Type B pancreatic cell (in vitro differentiated cells): ENCODE measurements around the gene ADCK2. TPM values are rescaled to one million over a fixed set of nuclear protein-coding genes. Genes with fewer than 3 reads are reported as not detected.
"Not testable (repeated sequence)": the region's sequence is repeated elsewhere in the genome, so short reads cannot be mapped to it uniquely, and the experiment has no call there.

ENCODE experiments used
- DNase-seq: peaks from one replicate; pipeline ENCODE4 v3.0.0; 2021; ENCODE audit warnings: mixed read lengths; ENCODE audit not compliant: unreplicated experiment; ENCODE audit errors: extremely low spot score
- H3K27ac Mint-ChIP-seq: 2 replicates; pipeline ENCODE4 v1.8.0; 2021; ENCODE audit warnings: mild to moderate bottlenecking, mixed read lengths
- H3K27me3 Mint-ChIP-seq: 2 replicates; pipeline ENCODE4 v1.8.0; 2021; ENCODE audit warnings: mixed read lengths
- H3K36me3 Mint-ChIP-seq: 2 replicates; pipeline ENCODE4 v1.8.0; 2021; ENCODE audit warnings: mixed read lengths
- H3K4me1 Mint-ChIP-seq: one replicate; pipeline ENCODE4 v1.8.0; 2021; ENCODE audit warnings: mixed read lengths; ENCODE audit not compliant: unreplicated experiment
- H3K4me3 Mint-ChIP-seq: 2 replicates; pipeline ENCODE4 v1.8.0; 2021; ENCODE audit warnings: mild to moderate bottlenecking, mixed read lengths
- H3K9me3 Mint-ChIP-seq: 2 replicates; pipeline ENCODE4 v1.8.0; 2021; ENCODE audit warnings: mixed read lengths
- long read RNA-seq: library from polyadenylated mRNA; unstranded; transcript quantifications from one replicate; pipeline ENCODE4 v2.0.0, GENCODE V29; 2020
- total RNA-seq: library from RNA; stranded (reverse); gene quantifications from 2 replicates; pipeline ENCODE4 v1.2.1, GENCODE V29; 2021; ENCODE audit warnings: low replicate concordance
- TF ChIP-seq, protein P1 (sequence below): fragments of 200-600 bp; sonication (generic); conservative IDR thresholded peaks from 2 replicates; pipeline ENCODE4 v1.5.0; 2021; ENCODE audit warnings: antibody characterized with exemption, mild to moderate bottlenecking

Gene ADCK2
- 16.3 and 29.5 TPM in 2 replicates for total RNA-seq
- long read RNA-seq, transcript ADCK2-201 (8 exons, 2,377 nt): major isoform, 26 of 34 reads
- long read RNA-seq, partial matches to known transcripts: 5 of 34 reads
- long read RNA-seq, other reads (novel, unspliced or antisense): 2 of 34 reads

- Mint-ChIP-seq H3K27ac (peak within 1 kb of the TSS; percentile 86), H3K27me3 (no peaks in the 10 kb centered on the region), H3K36me3 (peaks cover 1% of the 10 kb centered on the region)
Measured at GRCh38 chr7:140672382-140673062, at the start of gene ADCK2. ADCK2 (plus strand) TSS chr7:140672945; CDS start chr7:140673331, 386 bp downstream.

GRCh38 chr7:140623980-140624379 lies 48.8 kb upstream of the ADCK2 start:
- H3K27ac Mint-ChIP-seq: peak overlapping the region; percentile 67
- no peak overlapping the region for H3K4me3 Mint-ChIP-seq
- DNase-seq: no peak
- no peaks in the 10 kb centered on the region for H3K27me3 Mint-ChIP-seq
- H3K4me1 Mint-ChIP-seq: peaks cover 32% of the 10 kb centered on the region
- no peaks in the 10 kb centered on the region for H3K9me3 Mint-ChIP-seq
- TF ChIP-seq, protein P1, sequence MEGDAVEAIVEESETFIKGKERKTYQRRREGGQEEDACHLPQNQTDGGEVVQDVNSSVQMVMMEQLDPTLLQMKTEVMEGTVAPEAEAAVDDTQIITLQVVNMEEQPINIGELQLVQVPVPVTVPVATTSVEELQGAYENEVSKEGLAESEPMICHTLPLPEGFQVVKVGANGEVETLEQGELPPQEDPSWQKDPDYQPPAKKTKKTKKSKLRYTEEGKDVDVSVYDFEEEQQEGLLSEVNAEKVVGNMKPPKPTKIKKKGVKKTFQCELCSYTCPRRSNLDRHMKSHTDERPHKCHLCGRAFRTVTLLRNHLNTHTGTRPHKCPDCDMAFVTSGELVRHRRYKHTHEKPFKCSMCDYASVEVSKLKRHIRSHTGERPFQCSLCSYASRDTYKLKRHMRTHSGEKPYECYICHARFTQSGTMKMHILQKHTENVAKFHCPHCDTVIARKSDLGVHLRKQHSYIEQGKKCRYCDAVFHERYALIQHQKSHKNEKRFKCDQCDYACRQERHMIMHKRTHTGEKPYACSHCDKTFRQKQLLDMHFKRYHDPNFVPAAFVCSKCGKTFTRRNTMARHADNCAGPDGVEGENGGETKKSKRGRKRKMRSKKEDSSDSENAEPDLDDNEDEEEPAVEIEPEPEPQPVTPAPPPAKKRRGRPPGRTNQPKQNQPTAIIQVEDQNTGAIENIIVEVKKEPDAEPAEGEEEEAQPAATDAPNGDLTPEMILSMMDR: no peak
- H3K36me3 Mint-ChIP-seq: peaks cover 5% of the 10 kb centered on the region

More at GRCh38 chr7:140672382-140673062, at the start of gene ADCK2:
- TF ChIP-seq, protein P1: peak; percentile 46
- Mint-ChIP-seq H3K9me3 (no peaks in the 10 kb centered on the region), H3K4me1 (peaks cover 22% of the 10 kb centered on the region), H3K4me3 (peak within 1 kb of the TSS; percentile 90)
- no peak for DNase-seq

DNA sequence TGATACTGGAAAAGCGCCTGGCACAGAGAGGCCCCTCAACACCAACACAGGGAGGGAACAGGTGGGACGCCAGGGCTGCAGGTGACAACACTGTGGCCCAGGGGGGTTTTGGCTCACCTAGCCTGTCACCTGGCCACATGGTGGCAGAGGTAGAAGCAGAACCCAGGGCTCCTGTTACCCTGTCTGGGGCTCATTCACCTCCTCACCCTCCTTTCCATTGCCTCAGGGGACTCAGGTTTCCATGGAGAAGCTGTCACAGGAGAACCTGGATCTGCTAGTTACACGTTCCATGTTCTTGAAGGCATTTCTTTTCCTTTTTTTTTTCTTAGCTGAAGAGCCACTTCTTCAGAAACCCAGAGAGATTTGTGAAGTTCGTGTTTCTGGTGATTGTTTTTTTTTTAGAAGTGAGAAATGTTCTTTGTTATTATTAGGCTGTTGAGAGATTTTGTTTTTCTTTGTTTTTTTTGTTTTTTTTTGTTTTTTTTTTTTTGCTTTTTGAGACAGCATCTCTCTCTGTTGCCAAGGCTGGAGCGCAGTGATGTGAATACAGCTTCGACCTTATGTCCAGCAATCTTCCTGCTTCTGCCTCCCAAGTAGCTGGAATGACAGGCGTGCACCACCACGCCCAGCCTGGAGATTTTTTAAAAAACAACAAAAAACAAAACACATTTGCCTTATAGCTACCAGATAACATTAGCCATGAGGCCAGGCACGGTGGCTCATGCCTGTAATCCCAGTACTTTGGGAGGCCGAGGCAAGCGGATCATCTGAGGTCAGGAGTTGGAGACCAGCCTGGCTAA lies 48.2 kb upstream of the ADCK2 start:
- Mint-ChIP-seq H3K4me3 (peak overlapping the region; percentile 58), H3K9me3 (no peaks in the 10 kb centered on the region), H3K27me3 (no peaks in the 10 kb centered on the region), H3K27ac (peak overlapping the region; percentile 67), H3K36me3 (peaks cover 5% of the 10 kb centered on the region), H3K4me1 (peaks cover 32% of the 10 kb centered on the region)
- TF ChIP-seq, protein P1: no peak
- no peak for DNase-seq

DNA sequence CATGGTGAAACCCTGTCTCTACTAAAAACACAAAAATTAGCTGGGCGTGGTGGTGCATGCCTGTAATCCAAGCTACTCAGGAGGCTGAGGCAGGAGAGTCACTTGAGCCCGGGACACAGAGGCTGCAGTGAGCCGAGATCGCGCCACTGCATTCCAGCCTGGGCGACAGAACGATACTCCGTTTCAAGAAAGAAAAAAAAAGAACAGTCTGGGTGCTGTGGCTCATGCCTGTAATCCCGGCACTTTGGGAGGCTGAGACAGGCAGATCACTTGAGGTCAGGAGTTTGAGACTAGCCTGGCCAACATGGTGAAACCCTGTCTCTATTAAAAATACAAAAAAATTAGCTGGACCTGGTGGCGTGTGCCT lies 47.6 kb upstream of the ADCK2 start:
- not testable (repeated sequence) for H3K9me3 Mint-ChIP-seq, H3K27me3 Mint-ChIP-seq, H3K4me3 Mint-ChIP-seq, DNase-seq, H3K27ac Mint-ChIP-seq, H3K36me3 Mint-ChIP-seq
- H3K4me1 Mint-ChIP-seq: peaks cover 32% of the 10 kb centered on the region

DNA sequence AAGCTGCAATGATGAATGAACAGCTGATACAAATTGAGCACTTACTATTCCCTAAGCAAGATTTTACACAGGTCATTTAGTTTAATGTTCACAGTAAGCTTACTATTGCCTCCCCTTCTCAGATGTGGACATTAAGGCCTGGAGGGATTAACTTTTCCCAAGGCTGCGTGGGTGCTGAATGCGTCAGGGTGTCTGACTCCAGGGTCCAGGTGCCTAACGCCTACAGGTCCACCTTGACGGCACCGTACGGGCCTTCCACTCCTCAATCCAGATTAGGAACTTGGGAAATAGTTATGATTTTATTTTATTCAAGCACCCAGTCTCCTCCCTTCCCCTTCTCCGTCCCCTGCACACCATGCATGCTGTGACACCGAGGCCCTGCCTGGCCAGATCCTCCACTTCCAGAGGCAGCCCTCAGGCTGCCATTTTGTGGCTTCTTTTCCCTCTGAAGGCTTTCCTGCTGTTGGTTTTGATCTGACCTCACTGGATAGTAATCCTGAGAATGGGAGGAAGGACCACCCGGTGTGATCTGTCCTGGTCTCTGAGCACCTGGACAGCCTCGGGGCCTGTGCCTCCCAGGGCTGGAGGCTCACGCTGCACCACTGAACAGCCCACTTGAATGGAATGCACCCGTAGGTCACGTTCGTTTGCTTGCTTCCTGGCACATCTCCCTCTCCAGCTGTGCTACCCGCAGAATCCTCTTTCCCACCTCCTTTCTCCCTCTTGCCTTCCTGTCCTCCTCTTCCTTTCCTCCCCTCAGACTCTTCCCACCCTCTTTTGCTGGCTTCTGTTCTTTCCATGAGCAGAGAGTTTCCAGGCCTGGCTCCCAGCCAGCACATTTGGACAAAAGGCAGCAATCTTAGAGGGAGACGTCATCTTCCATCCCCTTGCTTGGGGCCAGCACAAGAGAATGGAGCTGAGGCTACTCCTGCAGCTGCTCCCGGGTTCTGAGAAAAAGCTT lies 46.6 kb upstream of the ADCK2 start:
- DNase-seq: peak; percentile 78
- peaks cover 32% of the 10 kb centered on the region for H3K4me1 Mint-ChIP-seq

More for the DNA sequence above, 46.6 kb upstream of the ADCK2 start:
- Mint-ChIP-seq H3K4me3 (peak overlapping the region; percentile 64), H3K27ac (peak overlapping the region; percentile 89), H3K9me3 (no peaks in the 10 kb centered on the region), H3K27me3 (no peaks in the 10 kb centered on the region), H3K36me3 (peaks cover 8% of the 10 kb centered on the region)
- TF ChIP-seq, protein P1: no peak
